Left ventricle myocardium inferior (tissue), 1 donor: ENCODE measurements around the gene CCDC50. TPM values are rescaled to one million over a fixed set of nuclear protein-coding genes. Genes with fewer than 3 reads are reported as not detected.

Source experiments
- DNase-seq: peaks from one replicate; pipeline ENCODE4 v3.0.0-alpha.2; 2020
- H3K27ac ChIP-seq: fragments of 200-600 bp; replicated peaks from 2 replicates; pipeline ENCODE4 v1.8.0; 2021
- H3K27me3 ChIP-seq: fragments of 200-600 bp; 2 replicates; pipeline ENCODE4 v1.8.0; 2021; ENCODE audit warnings: low read depth
- H3K36me3 ChIP-seq: fragments of 200-600 bp; 2 replicates; pipeline ENCODE4 v1.8.0; 2021
- H3K4me1 ChIP-seq: fragments of 200-600 bp; 2 replicates; pipeline ENCODE4 v1.8.0; 2021
- H3K4me3 ChIP-seq: fragments of 200-600 bp; 2 replicates; pipeline ENCODE4 v1.8.0; 2021; ENCODE audit warnings: mild to moderate bottlenecking, moderate library complexity
- H3K9me3 ChIP-seq: fragments of 200-600 bp; replicated peaks from 2 replicates; pipeline ENCODE4 v1.8.0; 2021
- intact Hi-C: fragments of 100-400 bp; cut with micrococcal nuclease; formaldehyde crosslinking; loops from one replicate; pipeline ENCODE4 v1.11.0; 2022
- total RNA-seq: library from RNA; stranded (reverse); fragmentation: NEBNext Ultra II Directional; extraction: Animal tissue kit (Norgen Biotek cat#: 25700); gene quantifications from one replicate; pipeline ENCODE4 v1.2.1, GENCODE V29; 2021
- TF ChIP-seq, protein P1 (sequence below): fragments of 200-600 bp; IDR thresholded peaks from 2 replicates; pipeline ENCODE4 v1.8.0; 2021; ENCODE audit warnings: antibody characterized with exemption, mild to moderate bottlenecking, borderline replicate concordance
- donor health status: DM: no; HTN: yes; CAD: no; lungs with severe emphysema.

CCDC50 gene
- total RNA-seq, 1 donor from 2014 or later, result 52.1 TPM

DNA sequence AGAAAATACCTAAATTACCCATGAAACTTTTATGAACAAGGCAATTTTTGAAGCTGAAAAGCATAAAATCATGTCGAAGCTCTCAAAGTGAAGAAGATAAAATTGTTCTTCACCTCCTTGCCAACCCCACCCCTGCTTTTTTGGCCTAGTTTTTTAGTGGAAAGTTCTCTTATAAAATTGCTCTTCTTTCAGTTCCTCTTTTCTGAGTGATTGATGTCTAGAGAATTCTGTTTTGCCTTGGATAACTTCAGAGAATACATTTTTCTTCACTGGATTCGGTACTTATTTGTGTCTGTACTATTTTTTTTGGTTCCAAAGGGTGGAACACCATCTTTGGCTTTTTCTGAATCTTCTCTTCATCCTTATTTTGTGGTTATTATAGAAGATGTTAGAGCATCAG lies 106.8 kb downstream of the CCDC50 start:
- DNase-seq, result no peak
- Histone ChIP-seq H3K36me3 (no peaks in the 10 kb centered on the region), H3K27me3 (no peaks in the 10 kb centered on the region), H3K4me1 (no peaks in the 10 kb centered on the region), H3K27ac (no peak overlapping the region), H3K4me3 (no peak overlapping the region), H3K9me3 (peaks cover 4% of the 10 kb centered on the region)
- intact Hi-C loops, result no loop called here
- TF ChIP-seq, protein P1, sequence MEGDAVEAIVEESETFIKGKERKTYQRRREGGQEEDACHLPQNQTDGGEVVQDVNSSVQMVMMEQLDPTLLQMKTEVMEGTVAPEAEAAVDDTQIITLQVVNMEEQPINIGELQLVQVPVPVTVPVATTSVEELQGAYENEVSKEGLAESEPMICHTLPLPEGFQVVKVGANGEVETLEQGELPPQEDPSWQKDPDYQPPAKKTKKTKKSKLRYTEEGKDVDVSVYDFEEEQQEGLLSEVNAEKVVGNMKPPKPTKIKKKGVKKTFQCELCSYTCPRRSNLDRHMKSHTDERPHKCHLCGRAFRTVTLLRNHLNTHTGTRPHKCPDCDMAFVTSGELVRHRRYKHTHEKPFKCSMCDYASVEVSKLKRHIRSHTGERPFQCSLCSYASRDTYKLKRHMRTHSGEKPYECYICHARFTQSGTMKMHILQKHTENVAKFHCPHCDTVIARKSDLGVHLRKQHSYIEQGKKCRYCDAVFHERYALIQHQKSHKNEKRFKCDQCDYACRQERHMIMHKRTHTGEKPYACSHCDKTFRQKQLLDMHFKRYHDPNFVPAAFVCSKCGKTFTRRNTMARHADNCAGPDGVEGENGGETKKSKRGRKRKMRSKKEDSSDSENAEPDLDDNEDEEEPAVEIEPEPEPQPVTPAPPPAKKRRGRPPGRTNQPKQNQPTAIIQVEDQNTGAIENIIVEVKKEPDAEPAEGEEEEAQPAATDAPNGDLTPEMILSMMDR, result no peak

DNA sequence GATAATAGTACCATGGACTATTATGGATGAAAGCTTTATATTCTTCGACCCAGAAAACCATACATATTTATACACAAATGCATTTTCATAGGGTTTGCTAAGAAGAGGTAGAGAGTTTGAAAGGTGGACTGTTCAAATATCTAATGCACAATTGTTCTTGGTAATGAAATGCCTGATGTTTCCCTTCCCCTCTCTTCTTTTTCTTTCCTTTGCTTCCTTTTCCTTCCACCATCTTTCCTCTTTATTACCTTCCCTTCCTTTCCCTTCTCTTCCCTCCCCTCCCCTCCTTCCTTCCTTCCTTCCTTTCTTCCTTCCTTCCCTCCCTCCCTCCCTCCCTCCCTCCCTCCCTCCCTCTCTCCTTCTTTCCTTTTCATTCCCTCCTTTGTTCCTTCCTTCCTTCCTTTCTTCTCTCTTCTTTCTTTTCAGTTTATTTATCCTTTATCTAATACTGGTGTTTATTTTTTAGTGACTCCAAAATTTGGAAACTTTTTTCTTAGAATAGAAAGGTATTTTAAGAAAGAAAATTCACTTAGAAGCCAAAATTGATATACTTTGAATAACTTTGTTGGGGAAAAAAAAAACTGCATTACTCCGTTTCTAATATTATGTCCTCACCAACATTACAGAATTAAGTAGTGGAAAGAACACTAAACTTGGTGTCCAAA lies 109.1 kb downstream of the CCDC50 start:
- DNase-seq, result no peak
- TF ChIP-seq, protein P1, result no peak
- intact Hi-C loops, result no loop called here
- no peaks in the 10 kb centered on the region for H3K36me3 ChIP-seq
- no peak overlapping the region for H3K4me3 ChIP-seq
- H3K27me3 ChIP-seq, result no peaks in the 10 kb centered on the region
- H3K9me3 ChIP-seq, result peaks cover 4% of the 10 kb centered on the region
- no peaks in the 10 kb centered on the region for H3K4me1 ChIP-seq
- H3K27ac ChIP-seq, result no peak overlapping the region

DNA sequence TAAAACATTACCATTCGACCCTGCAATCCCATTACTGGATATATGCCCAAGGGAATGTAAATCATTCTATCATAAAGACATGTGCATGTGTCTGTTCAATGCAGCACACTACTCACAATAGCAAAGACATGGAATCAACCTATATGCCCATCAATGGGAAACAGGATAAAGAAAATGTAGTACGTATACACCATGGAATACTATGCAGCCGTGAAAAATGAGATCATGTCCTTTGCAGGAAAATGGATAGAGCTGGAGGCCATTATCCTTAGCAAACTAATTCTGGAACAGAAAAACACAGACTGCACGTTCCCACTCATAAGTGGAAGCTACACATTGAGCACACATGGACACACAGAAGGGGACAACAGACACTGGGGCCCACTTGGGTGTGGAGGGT lies 111.3 kb downstream of the CCDC50 start:
- no peaks in the 10 kb centered on the region for H3K36me3 ChIP-seq
- no peaks in the 10 kb centered on the region for H3K4me1 ChIP-seq
- H3K9me3 ChIP-seq, result peaks cover 4% of the 10 kb centered on the region
- no peak for DNase-seq
- H3K27me3 ChIP-seq, result no peaks in the 10 kb centered on the region
- intact Hi-C loops, result no loop called here
- H3K4me3 ChIP-seq, result no peak overlapping the region
- no peak overlapping the region for H3K27ac ChIP-seq
- TF ChIP-seq, protein P1, result no peak

DNA sequence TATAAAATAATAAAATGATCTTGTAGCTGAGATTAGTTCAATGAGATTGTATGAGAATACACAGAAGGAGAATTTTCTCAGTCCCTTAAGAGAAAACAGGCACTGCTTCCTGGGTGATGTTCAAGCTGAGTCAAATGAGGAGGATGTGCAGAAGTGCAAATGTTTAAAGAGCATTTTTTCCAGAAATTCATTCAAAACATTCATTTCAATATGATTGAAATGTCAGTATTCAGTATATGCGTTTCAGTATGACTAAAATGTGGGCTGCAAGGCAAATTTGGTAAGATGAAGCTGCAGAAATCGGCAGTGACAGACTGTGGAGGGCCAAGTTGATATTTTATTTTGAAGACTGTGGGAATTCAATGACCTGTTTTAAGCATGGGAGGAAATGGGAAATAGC lies 112.5 kb downstream of the CCDC50 start:
- intact Hi-C loops, result no loop called here
- TF ChIP-seq, protein P1, result no peak
- H3K27me3 ChIP-seq, result no peaks in the 10 kb centered on the region
- peaks cover 4% of the 10 kb centered on the region for H3K9me3 ChIP-seq
- no peak overlapping the region for H3K27ac ChIP-seq
- no peaks in the 10 kb centered on the region for H3K4me1 ChIP-seq
- no peaks in the 10 kb centered on the region for H3K36me3 ChIP-seq
- H3K4me3 ChIP-seq, result no peak overlapping the region
- DNase-seq, result no peak

DNA sequence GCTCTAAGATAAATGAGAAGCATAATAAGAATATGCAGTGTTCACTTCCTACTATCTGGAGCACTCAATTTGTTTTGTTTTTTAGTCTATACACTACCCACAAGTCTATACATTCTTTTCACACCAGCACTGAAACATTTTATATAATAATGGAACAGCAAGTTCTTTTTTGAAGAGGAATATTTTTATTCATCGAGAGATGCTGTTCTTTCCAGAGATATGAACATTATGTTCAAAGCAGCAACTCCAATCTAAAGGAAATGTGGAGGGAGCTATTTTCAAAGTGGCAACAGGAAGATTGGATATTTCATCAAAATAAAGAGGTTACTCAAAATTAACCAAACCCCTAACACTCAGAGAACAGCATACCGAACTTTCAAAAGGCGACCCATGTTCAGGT lies 115.4 kb downstream of the CCDC50 start:
- DNase-seq, result no peak
- Histone ChIP-seq H3K27ac (no peak overlapping the region), H3K4me1 (no peaks in the 10 kb centered on the region), H3K9me3 (peaks cover 13% of the 10 kb centered on the region), H3K36me3 (no peaks in the 10 kb centered on the region), H3K27me3 (no peaks in the 10 kb centered on the region), H3K4me3 (no peak overlapping the region)
- intact Hi-C loops, result no loop called here
- TF ChIP-seq, protein P1, result no peak

Other genes starting within 250 kb of the CCDC50 start
- gene OSTN, start 130.2 kb upstream of the CCDC50 start, total RNA-seq, result 0.36 TPM
- 0.47 TPM for gene UTS2B, start 1.1 kb downstream of the CCDC50 start, total RNA-seq
- not detected for gene PYDC2, start 131.8 kb downstream of the CCDC50 start, total RNA-seq